Endothelial cell of umbilical vein (primary cell): ENCODE measurements around the gene PSMB2. TPM values are rescaled to one million over a fixed set of nuclear protein-coding genes. Genes with fewer than 3 reads are reported as not detected.

ENCODE experiments used
- BruUV-seq: library from RNA; stranded (reverse); fragments of 400-500 nt; replicated peaks from 2 replicates; lab custom pipeline; 2021; lab: Mats Ljungman, UMichigan
- CTCF ChIA-PET: fragments of 300-600, 350-600 bp; sonication (Branson Sonifier 250); formaldehyde crosslinking; loops from one replicate; lab custom pipeline; 2021; ENCODE audit warnings: antibody characterized with exemption, inconsistent platforms; lab: Charles Lee
- POLR2A ChIA-PET: fragments of 300-600, 350-600 bp; sonication (Branson Sonifier 250); formaldehyde crosslinking; loops from one replicate; lab custom pipeline; 2021; ENCODE audit warnings: antibody characterized with exemption, inconsistent platforms; lab: Charles Lee
- DNase-seq: peaks from one replicate; pipeline ENCODE4 v3.0.0-alpha.2; 2011; ENCODE audit warnings: low read depth, low spot score
- FAIRE-seq: peaks from 2 replicates; lab custom pipeline; 2011; peaks lifted over from hg19 to GRCh38; lab: Jason Lieb, UNC
- H2AFZ ChIP-seq: 2 replicates; pipeline ENCODE4 v1.6.0; 2012; ENCODE audit warnings: low read depth, low read length, control low read depth, inconsistent platforms
- H3K27ac ChIP-seq: 2 replicates; pipeline ENCODE4 v1.5.1; 2011; ENCODE audit warnings: low read depth, mild to moderate bottlenecking, control low read depth, low read length, moderate library complexity; ENCODE audit not compliant: insufficient read depth
- H3K27me3 ChIP-seq, 2 experiments: 2 replicates each; pipeline versions ENCODE4 v1.6.0 to v1.6.1; 2011; ENCODE audit warnings: low read length in 2 of 2, mixed read lengths in 1 of 2; ENCODE audit not compliant: control insufficient read depth in 2 of 2, insufficient read depth in 2 of 2
- H3K36me3 ChIP-seq, 2 experiments: 2 replicates in 1 of 2; 3 replicates in 1 of 2; pipeline ENCODE4 v1.5.1; 2011; ENCODE audit warnings: low read length in 2 of 2, mild to moderate bottlenecking in 1 of 2, moderate library complexity in 1 of 2; ENCODE audit not compliant: control insufficient read depth in 2 of 2, insufficient read depth in 2 of 2; ENCODE audit errors: extremely low read depth in 1 of 2
- H3K4me1 ChIP-seq: 3 replicates; pipeline ENCODE4 v1.5.1; 2011; ENCODE audit warnings: mild to moderate bottlenecking, low read length; ENCODE audit not compliant: control insufficient read depth, insufficient read depth; ENCODE audit errors: extremely low read depth
- H3K4me2 ChIP-seq: 2 replicates; pipeline ENCODE4 v1.6.1; 2011; ENCODE audit warnings: low read length, control low read depth, mixed read lengths; ENCODE audit not compliant: insufficient read depth
- H3K4me3 ChIP-seq, 3 experiments: fragments of 200-600 bp in 1 of 3; sonication (generic), shearing (Covaris generic) in 1 of 3; replicated peaks in 1 of 3; 2 replicates each; pipeline ENCODE4 v1.5.1; 2011 to 2016; ENCODE audit warnings: control low read depth in 3 of 3, low read length in 3 of 3, mild to moderate bottlenecking in 2 of 3, inconsistent platforms in 1 of 3, low read depth in 1 of 3, moderate library complexity in 1 of 3; ENCODE audit not compliant: insufficient read depth in 1 of 3
- H3K79me2 ChIP-seq: 2 replicates; pipeline ENCODE4 v1.6.0; 2012; ENCODE audit warnings: low read length, inconsistent platforms; ENCODE audit not compliant: control insufficient read depth, insufficient read depth
- H3K9ac ChIP-seq: replicated peaks from 2 replicates; pipeline ENCODE3; 2011; ENCODE audit warnings: low read length, control low read depth; ENCODE audit not compliant: insufficient read depth; ENCODE audit errors: extremely low read depth
- H3K9me1 ChIP-seq: replicated peaks from 3 replicates; pipeline ENCODE4 v1.6.0; 2011; ENCODE audit warnings: mild to moderate bottlenecking, low read length; ENCODE audit not compliant: control insufficient read depth, insufficient read depth; ENCODE audit errors: extremely low read depth
- H3K9me3 ChIP-seq: replicated peaks from 2 replicates; pipeline ENCODE4 v1.5.1; 2012; ENCODE audit warnings: low read length, inconsistent platforms; ENCODE audit not compliant: control insufficient read depth, insufficient read depth
- H4K20me1 ChIP-seq: replicated peaks from 2 replicates; pipeline ENCODE3; 2011; ENCODE audit warnings: mild to moderate bottlenecking, low read length; ENCODE audit not compliant: control insufficient read depth, insufficient read depth; ENCODE audit errors: extremely low read depth
- CTCF ChIP-seq, 2 donors: IDR thresholded peaks; 1 replicate in 1 of 2; 2 replicates in 1 of 2; pipeline ENCODE4 v1.5.1; 2011; ENCODE audit warnings: low read length in 2 of 2, mild to moderate bottlenecking in 2 of 2, moderate library complexity in 2 of 2, control low read depth in 1 of 2, inconsistent platforms in 1 of 2, low read depth in 1 of 2; ENCODE audit not compliant: insufficient read depth in 1 of 2; ENCODE audit errors: extremely low read depth in 1 of 2
- EZH2 ChIP-seq: IDR thresholded peaks from 2 replicates; pipeline ENCODE4 v1.6.1; 2012; ENCODE audit warnings: borderline replicate concordance, low read depth, mild to moderate bottlenecking, moderate library complexity, low read length, inconsistent platforms; ENCODE audit not compliant: severe bottlenecking
- FOS ChIP-seq: IDR thresholded peaks from 2 replicates; pipeline ENCODE4 v1.6.1; 2011; ENCODE audit warnings: mild to moderate bottlenecking, low read length, moderate library complexity, borderline replicate concordance; ENCODE audit not compliant: insufficient read depth
- GATA2 ChIP-seq: IDR thresholded peaks from 2 replicates; pipeline ENCODE4 v1.7.0; 2011; ENCODE audit warnings: low read depth, mild to moderate bottlenecking, moderate library complexity, mixed read lengths, low read length; ENCODE audit not compliant: insufficient read length, insufficient read depth
- JUN ChIP-seq: IDR thresholded peaks from 2 replicates; pipeline ENCODE4 v1.6.1; 2011; ENCODE audit warnings: borderline replicate concordance, low read depth; ENCODE audit not compliant: insufficient read length, insufficient read depth
- MAX ChIP-seq: IDR thresholded peaks from 2 replicates; pipeline ENCODE4 v1.6.1; 2011; ENCODE audit not compliant: insufficient read depth, insufficient read length
- MYC ChIP-seq: IDR thresholded peaks from one replicate; pipeline ENCODE4 v1.6.1; 2011; ENCODE audit warnings: mild to moderate bottlenecking, low read depth, low read length
- POLR2A ChIP-seq: IDR thresholded peaks from 2 replicates; pipeline ENCODE4 v1.6.1; 2012; ENCODE audit warnings: low read depth, mild to moderate bottlenecking, control low read depth, low read length
- POLR2AphosphoS5 ChIP-seq: IDR thresholded peaks from 2 replicates; pipeline ENCODE4 v1.6.1; 2012; ENCODE audit warnings: low read depth, mild to moderate bottlenecking, control low read depth, low read length, moderate library complexity; ENCODE audit not compliant: insufficient read depth
- dilution Hi-C: fragments of 300-500 bp; cut with MboI; formaldehyde crosslinking; loops from one replicate; pipeline ENCODE4 v1.15.0; 2019; ENCODE audit warnings: low sequenced_read_pairs; ENCODE audit not compliant: extremely low pct_ligation_motif_present
- intact Hi-C: fragments of 100-400 bp; cut with micrococcal nuclease; formaldehyde crosslinking; loops from one replicate; pipeline ENCODE4 v1.10.0; 2022
- polyA plus RNA-seq, 4 experiments: library from polyadenylated mRNA; depleted of rRNA in 3 of 4; stranded (reverse) in 3 of 4; unstranded in 1 of 4; fragments of >200 nt; gene quantifications; 2 replicates each; pipeline versions ENCODE4 v1.2.1 to v1.2.3, GENCODE V29; 2011 to 2012; ENCODE audit warnings: missing spikeins in 1 of 4
- total RNA-seq: library from RNA; stranded (reverse); gene quantifications from 2 replicates; pipeline ENCODE4 v1.2.3, GENCODE V29; 2021

PSMB2 gene
- total and polyA plus RNA-seq, 2 donors (not counting 3 experiments of a cell fraction or from before 2014, with no cell fraction given) = 93.6 to 118 TPM

GRCh38 chr1:35555212-35555584 is 86.1 kb downstream of the PSMB2 start:
- H3K36me3 ChIP-seq = no peaks in the 10 kb centered on the region
- no peaks in the 10 kb centered on the region for H3K27me3 ChIP-seq
- no TSS peak for BruUV-seq
- DNase-seq (no peak), FAIRE-seq (no peak)
- intact Hi-C loops (loop anchor here (5.0 to 10.0 kb wide), 2 partner anchors 270 to 363 kb away; partner anchors contain the start of gene SFPQ), dilution Hi-C loops (no loop called here)
- peaks cover 6% of the 10 kb centered on the region for H3K4me1 ChIP-seq
- no peak overlapping the region for H3K27ac ChIP-seq
- no peak overlapping the region for H2AFZ ChIP-seq
- CTCF ChIA-PET = interaction anchor here (1.1 to 8.5 kb wide), 3 partner anchors 9 to 103 kb away, joined by 3 to 155 read pairs (median 10); no protein-coding TSS in a partner anchor
- POLR2A ChIA-PET = no interaction called here
- H3K9ac ChIP-seq = no peak overlapping the region
- H3K4me2 ChIP-seq = no peak overlapping the region
- no peaks in the 10 kb centered on the region for H4K20me1 ChIP-seq
- H3K9me1 ChIP-seq = no peaks in the 10 kb centered on the region
- H3K4me3 ChIP-seq = no peak overlapping the region
- TF ChIP-seq EZH2 (no peak), FOS (no peak), GATA2 (no peak), POLR2A (no peak), JUN (no peak)
- no peaks in the 10 kb centered on the region for H3K9me3 ChIP-seq
- peaks cover 13% of the 10 kb centered on the region for H3K79me2 ChIP-seq

GRCh38 chr1:35554266-35555211 is 86.8 kb downstream of the PSMB2 start:
- intact Hi-C loops = loop anchor here (5.0 to 10.0 kb wide), 2 partner anchors 270 to 362 kb away; partner anchors contain the start of gene SFPQ
- H3K36me3 ChIP-seq = no peaks in the 10 kb centered on the region
- DNase-seq (peak; percentile 64), FAIRE-seq (peak; percentile 73)
- H3K9ac ChIP-seq = no peak overlapping the region
- dilution Hi-C loops = no loop called here
- peaks cover 13% of the 10 kb centered on the region for H3K79me2 ChIP-seq
- no peaks in the 10 kb centered on the region for H3K27me3 ChIP-seq
- H3K4me3 ChIP-seq = no peak overlapping the region
- BruUV-seq = no TSS peak
- ChIA-PET POLR2A (no interaction called here), CTCF (interaction anchor here (8.5 kb wide), 1 partner anchor 102 kb away, joined by 155 read pairs; no protein-coding TSS in a partner anchor)
- H3K27ac ChIP-seq = no peak overlapping the region
- H2AFZ ChIP-seq = no peak overlapping the region
- no peaks in the 10 kb centered on the region for H3K9me1 ChIP-seq
- no peaks in the 10 kb centered on the region for H3K9me3 ChIP-seq
- no peaks in the 10 kb centered on the region for H4K20me1 ChIP-seq
- H3K4me2 ChIP-seq = no peak overlapping the region
- H3K4me1 ChIP-seq = peaks cover 6% of the 10 kb centered on the region
- TF ChIP-seq POLR2AphosphoS5 = no peak
- TF ChIP-seq MAX = no peak
- TF ChIP-seq FOS = no peak
- no peak for TF ChIP-seq JUN
- TF ChIP-seq GATA2 = no peak
- no peak for TF ChIP-seq MYC
- no peak for TF ChIP-seq CTCF (IDR thresholded peaks at IDR 0.05; ENCODE audit: extremely low read depth in 1 of 2, insufficient read depth in 1 of 2, low read depth in 1 of 2, low read length in 2 of 2)
- no peak for TF ChIP-seq POLR2A
